SK-N-SH (cell line): Measurements from ENCODE around the gene RAB8A. TPM values are rescaled to one million over a fixed set of nuclear protein-coding genes. Genes with fewer than 3 reads are reported as not detected.
A peak's percentile ranks its signal among the peaks of the same experiment; 100 is the strongest.

Experiments
- CTCF ChIA-PET: fragments of 300-600, 350-600 bp; formaldehyde crosslinking; extraction: SDS; loops from one replicate; lab custom pipeline; 2021; lab: Yijun Ruan, JAX
- POLR2A ChIA-PET: fragments of 350-600 bp; sonication (Branson Sonifier 250); formaldehyde crosslinking; extraction: SDS; loops from one replicate; lab custom pipeline; 2020; ENCODE audit warnings: antibody characterized with exemption, inconsistent platforms; lab: Yijun Ruan, JAX
- DNase-seq: peaks from one replicate; pipeline ENCODE4 v3.0.0; 2012
- H2AFZ ChIP-seq: fragments of 200-600 bp; sonication (generic); 2 replicates; pipeline ENCODE4 v1.8.1; 2016; ENCODE audit warnings: antibody characterized with exemption, mild to moderate bottlenecking, low read depth
- H3F3A ChIP-seq: fragments of 200-600 bp; sonication (generic); replicated peaks from 2 replicates; pipeline ENCODE3; 2016; ENCODE audit warnings: antibody characterized with exemption, mild to moderate bottlenecking; ENCODE audit not compliant: insufficient read depth
- H3K27ac ChIP-seq, 2 experiments: fragments of 200-500 bp in 1 of 2; fragments of 200-600 bp in 1 of 2; sonication (Bioruptor generic) in 1 of 2; sonication (generic), shearing (Covaris generic) in 1 of 2; 2 replicates each; pipeline versions ENCODE4 v1.5.1 to v1.6.1; 2014 to 2016; ENCODE audit warnings: low read depth in 2 of 2, inconsistent platforms in 1 of 2, low read length in 1 of 2, mild to moderate bottlenecking in 1 of 2, mixed read lengths in 1 of 2
- H3K27me3 ChIP-seq: fragments of 200-600 bp; sonication (generic), shearing (Covaris generic); 2 replicates; pipeline ENCODE4 v1.6.1; 2016; ENCODE audit warnings: mixed run types; ENCODE audit not compliant: insufficient read depth
- H3K36me3 ChIP-seq, 2 experiments: fragments of 200-500 bp in 1 of 2; fragments of 200-600 bp in 1 of 2; sonication (Bioruptor generic) in 1 of 2; sonication (generic) in 1 of 2; replicated peaks in 1 of 2; 2 replicates each; pipeline versions ENCODE3 to v1.5.1; 2014 to 2016; ENCODE audit warnings: low read length in 1 of 2, mild to moderate bottlenecking in 1 of 2; ENCODE audit not compliant: insufficient read depth in 2 of 2, control insufficient read depth in 1 of 2
- H3K4me1 ChIP-seq, 2 experiments: fragments of 200-500 bp in 1 of 2; fragments of 200-600 bp in 1 of 2; sonication (Bioruptor generic) in 1 of 2; sonication (generic), shearing (Covaris generic) in 1 of 2; 2 replicates each; pipeline versions ENCODE4 v1.5.1 to v1.6.1; 2014 to 2016; ENCODE audit warnings: low read depth in 1 of 2, low read length in 1 of 2, mixed run types in 1 of 2; ENCODE audit not compliant: insufficient read depth in 2 of 2, control insufficient read depth in 1 of 2
- H3K4me2 ChIP-seq: fragments of 200-600 bp; sonication (generic), shearing (Covaris generic); 2 replicates; pipeline ENCODE4 v1.6.1; 2017; ENCODE audit warnings: mixed run types
- H3K4me3 ChIP-seq, 2 experiments: fragments of 200-500 bp in 1 of 2; fragments of 200-600 bp in 1 of 2; sonication (Bioruptor generic) in 1 of 2; sonication (generic), shearing (Covaris generic) in 1 of 2; 2 replicates each; pipeline versions ENCODE4 v1.5.1 to v1.8.1; 2014 to 2016; ENCODE audit warnings: low read depth in 2 of 2, inconsistent platforms in 1 of 2, low read length in 1 of 2, mild to moderate bottlenecking in 1 of 2, mixed read lengths in 1 of 2, moderate library complexity in 1 of 2
- H3K79me2 ChIP-seq: fragments of 200-600 bp; sonication (generic); 2 replicates; pipeline ENCODE4 v1.8.1; 2017; ENCODE audit warnings: mild to moderate bottlenecking; ENCODE audit not compliant: insufficient read depth
- H3K9ac ChIP-seq: fragments of 200-600 bp; sonication (generic); 2 replicates; pipeline ENCODE4 v1.6.1; 2017; ENCODE audit warnings: mixed run types
- H3K9me2 ChIP-seq: fragments of 200-600 bp; sonication (generic); 2 replicates; pipeline ENCODE4 v1.6.1; 2017; ENCODE audit warnings: mixed run types
- H3K9me3 ChIP-seq: fragments of 200-600 bp; sonication (generic); 2 replicates; pipeline ENCODE4 v1.6.1; 2017; ENCODE audit warnings: mixed run types, mild to moderate bottlenecking, moderate library complexity
- H4K20me1 ChIP-seq: fragments of 200-600 bp; sonication (generic); 2 replicates; pipeline ENCODE4 v1.6.1; 2017; ENCODE audit warnings: mild to moderate bottlenecking, mixed run types; ENCODE audit not compliant: insufficient read depth
- EP300 ChIP-seq, 2 experiments: IDR thresholded peaks; 2 replicates each; pipeline versions ENCODE4 v1.4.0 to v1.6.1; 2012; ENCODE audit warnings: borderline replicate concordance in 1 of 2, low read depth in 1 of 2, low read length in 1 of 2
- FOXM1 ChIP-seq: IDR thresholded peaks from 2 replicates; pipeline ENCODE4 v1.4.0; 2012; ENCODE audit warnings: low read depth, mild to moderate bottlenecking
- GABPA ChIP-seq: IDR thresholded peaks from 2 replicates; pipeline ENCODE4 v1.4.0; 2012; ENCODE audit warnings: low read depth, mild to moderate bottlenecking
- IRF3 ChIP-seq: fragments of 150-350 bp; IDR thresholded peaks from 2 replicates; pipeline ENCODE4 v1.6.1; 2016; ENCODE audit warnings: mild to moderate bottlenecking, low read depth, low read length
- MEF2A ChIP-seq: IDR thresholded peaks from 2 replicates; pipeline ENCODE4 v1.4.0; 2012; ENCODE audit warnings: low read depth, borderline replicate concordance
- NFIC ChIP-seq: IDR thresholded peaks from 2 replicates; pipeline ENCODE4 v1.4.0; 2012; ENCODE audit warnings: borderline replicate concordance
- RXRA ChIP-seq: IDR thresholded peaks from 2 replicates; pipeline ENCODE4 v1.4.0; 2012; ENCODE audit warnings: low read depth, mild to moderate bottlenecking, borderline replicate concordance
- YY1 ChIP-seq: IDR thresholded peaks from 2 replicates; pipeline ENCODE4 v1.4.0; 2012; ENCODE audit warnings: low read depth, mild to moderate bottlenecking
- WGBS: methylation state at CpG from one replicate; pipeline ENCODE4 v1.1.6; 2017; ENCODE audit warnings: low lambda C conversion rate; 5-methylcytosine and 5-hydroxymethylcytosine counted together
- polyA plus RNA-seq, 3 experiments: library from polyadenylated mRNA; depleted of rRNA; stranded (reverse); fragments of >200 nt; gene quantifications; 2 replicates each; pipeline ENCODE4 v1.2.3, GENCODE V29; 2012
- TF ChIP-seq, protein P1 (sequence below): IDR thresholded peaks from 2 replicates; pipeline ENCODE4 v1.6.1; 2012; ENCODE audit warnings: mild to moderate bottlenecking, low read depth, low read length, moderate library complexity
- TF ChIP-seq, protein P2 (sequence below): IDR thresholded peaks from 2 replicates; pipeline ENCODE4 v1.4.0; 2012; ENCODE audit warnings: low read depth, borderline replicate concordance
- TF ChIP-seq, protein P3 (sequence below): fragments of 200-600 bp; sonication (generic); IDR thresholded peaks from 2 replicates; pipeline ENCODE4 v1.6.1; 2017; ENCODE audit warnings: antibody characterized with exemption, mild to moderate bottlenecking, moderate library complexity

Gene RAB8A
- polyA plus RNA-seq, 1 of the 3 experiments (the other 2 are of a cell fraction), result 55.2 TPM

DNA sequence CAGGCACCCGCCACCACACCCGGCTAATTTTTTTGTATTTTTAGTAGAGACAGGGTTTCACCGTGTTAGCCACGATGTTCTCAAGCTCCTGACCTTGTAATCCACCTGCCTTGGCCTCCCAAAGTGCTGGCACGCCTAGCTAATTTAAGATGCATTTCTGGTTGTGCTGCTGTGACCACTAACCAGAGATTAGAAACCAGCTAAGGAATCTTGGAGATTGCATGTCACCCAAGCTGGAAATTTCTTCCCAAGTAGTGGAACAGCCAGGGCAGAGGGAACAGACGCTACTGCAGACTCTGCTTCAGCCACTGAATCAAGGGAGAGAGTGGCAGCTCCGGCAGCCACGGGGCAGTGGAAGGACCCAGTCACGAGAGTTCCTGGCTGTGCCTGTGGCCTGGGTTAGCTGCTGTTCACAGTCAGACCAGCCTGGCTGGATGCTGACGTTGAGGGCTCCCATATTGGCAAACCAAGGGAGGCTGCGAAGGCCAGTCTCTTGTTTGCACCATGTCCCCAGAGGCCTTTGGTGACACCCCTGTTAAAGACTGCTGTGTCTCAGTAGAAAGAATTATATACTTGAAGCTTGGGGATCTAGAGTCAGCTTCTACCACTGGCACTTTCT is 27.5 kb upstream of the RAB8A start:
- no peaks in the 10 kb centered on the region for H3K27me3 ChIP-seq
- peak overlapping the region in 1 of 2 experiments; percentile 13; a peak in 1 of 4 replicates for H3K27ac ChIP-seq
- no peak overlapping the region for H3K9ac ChIP-seq
- H4K20me1 ChIP-seq, result peaks cover 89% of the 10 kb centered on the region
- H3K36me3 ChIP-seq, result peaks cover 43 to 95% of the 10 kb centered on the region in 2 experiments
- 94% methylated on average over 10 of the region's 11 CpGs for WGBS
- H2AFZ ChIP-seq, result no peak overlapping the region
- peaks cover 100% of the 10 kb centered on the region for H3K79me2 ChIP-seq
- H3K9me3 ChIP-seq, result no peaks in the 10 kb centered on the region
- H3K4me2 ChIP-seq, result no peak overlapping the region
- POLR2A ChIA-PET, result interaction anchor here (0.6 kb wide), 1 partner anchor 325 kb away, joined by 4 read pairs; no protein-coding TSS in a partner anchor
- CTCF ChIA-PET, result interaction anchor here (1.0 to 1.7 kb wide), 2 partner anchors 13 to 27 kb away, joined by 3 to 5 read pairs; no protein-coding TSS in a partner anchor
- no peak for DNase-seq
- no peaks in the 10 kb centered on the region for H3K9me2 ChIP-seq
- peaks cover 28% of the 10 kb centered on the region for H3F3A ChIP-seq
- no peak for TF ChIP-seq YY1
- TF ChIP-seq RXRA, result no peak
- TF ChIP-seq FOXM1, result no peak
- no peak for TF ChIP-seq IRF3
- no peak for TF ChIP-seq NFIC
- TF ChIP-seq MEF2A, result no peak
- TF ChIP-seq, protein P1, sequence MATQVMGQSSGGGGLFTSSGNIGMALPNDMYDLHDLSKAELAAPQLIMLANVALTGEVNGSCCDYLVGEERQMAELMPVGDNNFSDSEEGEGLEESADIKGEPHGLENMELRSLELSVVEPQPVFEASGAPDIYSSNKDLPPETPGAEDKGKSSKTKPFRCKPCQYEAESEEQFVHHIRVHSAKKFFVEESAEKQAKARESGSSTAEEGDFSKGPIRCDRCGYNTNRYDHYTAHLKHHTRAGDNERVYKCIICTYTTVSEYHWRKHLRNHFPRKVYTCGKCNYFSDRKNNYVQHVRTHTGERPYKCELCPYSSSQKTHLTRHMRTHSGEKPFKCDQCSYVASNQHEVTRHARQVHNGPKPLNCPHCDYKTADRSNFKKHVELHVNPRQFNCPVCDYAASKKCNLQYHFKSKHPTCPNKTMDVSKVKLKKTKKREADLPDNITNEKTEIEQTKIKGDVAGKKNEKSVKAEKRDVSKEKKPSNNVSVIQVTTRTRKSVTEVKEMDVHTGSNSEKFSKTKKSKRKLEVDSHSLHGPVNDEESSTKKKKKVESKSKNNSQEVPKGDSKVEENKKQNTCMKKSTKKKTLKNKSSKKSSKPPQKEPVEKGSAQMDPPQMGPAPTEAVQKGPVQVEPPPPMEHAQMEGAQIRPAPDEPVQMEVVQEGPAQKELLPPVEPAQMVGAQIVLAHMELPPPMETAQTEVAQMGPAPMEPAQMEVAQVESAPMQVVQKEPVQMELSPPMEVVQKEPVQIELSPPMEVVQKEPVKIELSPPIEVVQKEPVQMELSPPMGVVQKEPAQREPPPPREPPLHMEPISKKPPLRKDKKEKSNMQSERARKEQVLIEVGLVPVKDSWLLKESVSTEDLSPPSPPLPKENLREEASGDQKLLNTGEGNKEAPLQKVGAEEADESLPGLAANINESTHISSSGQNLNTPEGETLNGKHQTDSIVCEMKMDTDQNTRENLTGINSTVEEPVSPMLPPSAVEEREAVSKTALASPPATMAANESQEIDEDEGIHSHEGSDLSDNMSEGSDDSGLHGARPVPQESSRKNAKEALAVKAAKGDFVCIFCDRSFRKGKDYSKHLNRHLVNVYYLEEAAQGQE, result no peak
- TF ChIP-seq EP300 (IDR thresholded peaks at IDR 0.05; ENCODE audit: borderline replicate concordance in 1 of 2, low read depth in 1 of 2, low read length in 1 of 2), result no peak
- TF ChIP-seq, protein P2, sequence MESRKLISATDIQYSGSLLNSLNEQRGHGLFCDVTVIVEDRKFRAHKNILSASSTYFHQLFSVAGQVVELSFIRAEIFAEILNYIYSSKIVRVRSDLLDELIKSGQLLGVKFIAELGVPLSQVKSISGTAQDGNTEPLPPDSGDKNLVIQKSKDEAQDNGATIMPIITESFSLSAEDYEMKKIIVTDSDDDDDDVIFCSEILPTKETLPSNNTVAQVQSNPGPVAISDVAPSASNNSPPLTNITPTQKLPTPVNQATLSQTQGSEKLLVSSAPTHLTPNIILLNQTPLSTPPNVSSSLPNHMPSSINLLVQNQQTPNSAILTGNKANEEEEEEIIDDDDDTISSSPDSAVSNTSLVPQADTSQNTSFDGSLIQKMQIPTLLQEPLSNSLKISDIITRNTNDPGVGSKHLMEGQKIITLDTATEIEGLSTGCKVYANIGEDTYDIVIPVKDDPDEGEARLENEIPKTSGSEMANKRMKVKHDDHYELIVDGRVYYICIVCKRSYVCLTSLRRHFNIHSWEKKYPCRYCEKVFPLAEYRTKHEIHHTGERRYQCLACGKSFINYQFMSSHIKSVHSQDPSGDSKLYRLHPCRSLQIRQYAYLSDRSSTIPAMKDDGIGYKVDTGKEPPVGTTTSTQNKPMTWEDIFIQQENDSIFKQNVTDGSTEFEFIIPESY, result no peak
- TF ChIP-seq, protein P3, sequence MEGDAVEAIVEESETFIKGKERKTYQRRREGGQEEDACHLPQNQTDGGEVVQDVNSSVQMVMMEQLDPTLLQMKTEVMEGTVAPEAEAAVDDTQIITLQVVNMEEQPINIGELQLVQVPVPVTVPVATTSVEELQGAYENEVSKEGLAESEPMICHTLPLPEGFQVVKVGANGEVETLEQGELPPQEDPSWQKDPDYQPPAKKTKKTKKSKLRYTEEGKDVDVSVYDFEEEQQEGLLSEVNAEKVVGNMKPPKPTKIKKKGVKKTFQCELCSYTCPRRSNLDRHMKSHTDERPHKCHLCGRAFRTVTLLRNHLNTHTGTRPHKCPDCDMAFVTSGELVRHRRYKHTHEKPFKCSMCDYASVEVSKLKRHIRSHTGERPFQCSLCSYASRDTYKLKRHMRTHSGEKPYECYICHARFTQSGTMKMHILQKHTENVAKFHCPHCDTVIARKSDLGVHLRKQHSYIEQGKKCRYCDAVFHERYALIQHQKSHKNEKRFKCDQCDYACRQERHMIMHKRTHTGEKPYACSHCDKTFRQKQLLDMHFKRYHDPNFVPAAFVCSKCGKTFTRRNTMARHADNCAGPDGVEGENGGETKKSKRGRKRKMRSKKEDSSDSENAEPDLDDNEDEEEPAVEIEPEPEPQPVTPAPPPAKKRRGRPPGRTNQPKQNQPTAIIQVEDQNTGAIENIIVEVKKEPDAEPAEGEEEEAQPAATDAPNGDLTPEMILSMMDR, result no peak
- TF ChIP-seq GABPA, result no peak
- peaks cover 4 to 11% of the 10 kb centered on the region in 2 experiments; a peak in 3 of 4 replicates for H3K4me1 ChIP-seq
- no peak overlapping the region for H3K4me3 ChIP-seq
